Vagina (tissue), 2 donors: ENCODE data around the gene CD52.

Experiments used
- CTCF ChIP-seq, 3 experiments: fragments of 450-650 bp in 2 of 3; fragments of 200-600 bp in 1 of 3; sonication (generic) in 1 of 3; IDR thresholded peaks; one replicate each; pipeline ENCODE4 v1.5.1; 2017 to 2019; ENCODE audit warnings: antibody characterized with exemption in 3 of 3, mild to moderate bottlenecking in 2 of 3, moderate library complexity in 2 of 3
- POLR2A ChIP-seq, 2 donors: fragments of 450-650 bp; IDR thresholded peaks; one replicate each; pipeline ENCODE4 v1.6.1; 2017; ENCODE audit warnings: antibody characterized with exemption in 2 of 2, mild to moderate bottlenecking in 2 of 2, moderate library complexity in 2 of 2
- POLR2AphosphoS5 ChIP-seq, 2 donors: sonication (generic); formaldehyde crosslinking; IDR thresholded peaks; one replicate each; pipeline ENCODE4 v1.9.0; 2017; ENCODE audit warnings: antibody characterized with exemption in 2 of 2, mild to moderate bottlenecking in 2 of 2, low read depth in 1 of 2; ENCODE audit not compliant: insufficient read depth in 1 of 2

- TF ChIP-seq POLR2A (IDR thresholded peaks at IDR 0.05) (no peak), CTCF (IDR thresholded peaks at IDR 0.05) (no peak), POLR2AphosphoS5 (IDR thresholded peaks at IDR 0.05; ENCODE audit: insufficient read depth in 1 of 2, low read depth in 1 of 2) (no peak)
Measured at GRCh38 chr1:26351590-26352337, 34.0 kb downstream of the CD52 start.
